Dermis blood vessel endothelial cell (primary cell): Measurements from ENCODE around the gene CTXN3. TPM values are rescaled to one million over a fixed set of nuclear protein-coding genes. Genes with fewer than 3 reads are reported as not detected.
"Not testable (repeated sequence)": the region's sequence is repeated elsewhere in the genome, so short reads cannot be mapped to it uniquely, and the experiment has no call there.

ENCODE experiments used
- DNase-seq: peaks from one replicate; pipeline ENCODE4 v3.0.0; 2010
- total RNA-seq: library from RNA; depleted of rRNA; stranded (reverse); fragments of >200 nt; gene quantifications from 2 replicates; pipeline ENCODE4 v1.2.3, GENCODE V29; 2014

CTXN3 gene
- total RNA-seq, 1 donor from 2014 or later = not detected

- DNase-seq = no peak
These were observed 4.2 kb downstream of the CTXN3 start for GRCh38 chr5:127652952-127653611.

- no peak for DNase-seq
These were observed 7.9 kb downstream of the CTXN3 start for GRCh38 chr5:127656825-127657224.

- no peak for DNase-seq
These were observed 11.3 kb downstream of the CTXN3 start for GRCh38 chr5:127660047-127660733.

- no peak for DNase-seq
These were observed 15.2 kb downstream of the CTXN3 start for GRCh38 chr5:127664093-127664492.

- no peak for DNase-seq
These were observed 16.8 kb downstream of the CTXN3 start for GRCh38 chr5:127665641-127666040.

- DNase-seq = no peak
These were observed 17.3 kb downstream of the CTXN3 start for GRCh38 chr5:127666043-127666716.

GRCh38 chr5:127667926-127668325 is 19.0 kb downstream of the CTXN3 start:
- no peak for DNase-seq

GRCh38 chr5:127671218-127671617 is 22.3 kb downstream of the CTXN3 start:
- no peak for DNase-seq

GRCh38 chr5:127673117-127673800 is 24.4 kb downstream of the CTXN3 start:
- DNase-seq = no peak

- not testable (repeated sequence) for DNase-seq
These were observed 28.1 kb downstream of the CTXN3 start for GRCh38 chr5:127676951-127677350.

- DNase-seq = not testable (repeated sequence)
These were observed 30.9 kb downstream of the CTXN3 start for GRCh38 chr5:127679691-127680330.

GRCh38 chr5:127680595-127680994 is 31.7 kb downstream of the CTXN3 start:
- DNase-seq = no peak

- peak; percentile 41 for DNase-seq
These were observed 34.1 kb downstream of the CTXN3 start for GRCh38 chr5:127683008-127683407.

GRCh38 chr5:127684726-127685467 is 36.0 kb downstream of the CTXN3 start:
- no peak for DNase-seq

- DNase-seq = no peak
These were observed 36.8 kb downstream of the CTXN3 start for GRCh38 chr5:127685662-127686061.

- DNase-seq = peak; percentile 15
These were observed 37.5 kb downstream of the CTXN3 start for GRCh38 chr5:127686424-127686823.

GRCh38 chr5:127694518-127695171 is 45.8 kb downstream of the CTXN3 start:
- no peak for DNase-seq

- DNase-seq = no peak
These were observed 46.5 kb downstream of the CTXN3 start for GRCh38 chr5:127695346-127695745.

GRCh38 chr5:127696683-127697082 is 47.8 kb downstream of the CTXN3 start:
- DNase-seq = no peak

GRCh38 chr5:127697894-127698600 is 49.2 kb downstream of the CTXN3 start:
- no peak for DNase-seq

- no peak for DNase-seq
These were observed 50.5 kb downstream of the CTXN3 start for GRCh38 chr5:127699416-127699815.
